T-helper 17 cell (primary cell): Measurements from ENCODE around the gene CDK14. TPM values are rescaled to one million over a fixed set of nuclear protein-coding genes. Genes with fewer than 3 reads are reported as not detected.
"Not testable (repeated sequence)": the region's sequence is repeated elsewhere in the genome, so short reads cannot be mapped to it uniquely, and the experiment has no call there.

Experiments
- ATAC-seq: fragments of 150-1000 bp; cut with Tn5 transposase; 2 replicates; pipeline ENCODE4 v1.10.0; 2021; ENCODE audit warnings: mild to moderate bottlenecking, moderate library complexity
- DNase-seq, 3 donors: peaks; one replicate each; pipeline versions ENCODE4 v3.0.0 to v3.0.0-alpha.2; 2020 to 2021
- H3K9me3 ChIP-seq: one replicate; pipeline ENCODE4 v1.7.0; 2013; ENCODE audit warnings: low read length, mild to moderate bottlenecking; ENCODE audit not compliant: control insufficient read depth, poor library complexity, severe bottlenecking
- H3K27ac Mint-ChIP-seq: one replicate; pipeline ENCODE4 v1.8.0; 2022; ENCODE audit warnings: mild to moderate bottlenecking, moderate library complexity, mixed read lengths
- H3K27me3 Mint-ChIP-seq: one replicate; pipeline ENCODE4 v1.8.0; 2022; ENCODE audit warnings: mixed read lengths
- H3K36me3 Mint-ChIP-seq: one replicate; pipeline ENCODE4 v1.8.0; 2022; ENCODE audit warnings: low read depth, mixed read lengths
- H3K4me1 Mint-ChIP-seq: one replicate; pipeline ENCODE4 v1.8.0; 2022; ENCODE audit warnings: mild to moderate bottlenecking, mixed read lengths
- H3K4me3 Mint-ChIP-seq: one replicate; pipeline ENCODE4 v1.8.0; 2022; ENCODE audit warnings: mild to moderate bottlenecking, moderate library complexity, mixed read lengths
- total RNA-seq, 4 donors: library from RNA in 2 of 4; stranded (reverse) in 2 of 4; gene quantifications; one replicate each; pipeline ENCODE4 v1.2.3 and lab custom pipeline; 2022 to 2026

CDK14 gene
- total RNA-seq, 2 donors from 2014 or later = 1.7 to 4.6 TPM

- H3K27ac Mint-ChIP-seq, ATAC-seq, H3K9me3 ChIP-seq, H3K36me3 Mint-ChIP-seq, H3K4me3 Mint-ChIP-seq, DNase-seq, H3K4me1 Mint-ChIP-seq, H3K27me3 Mint-ChIP-seq: not testable (repeated sequence)
Observed at GRCh38 chr7:90815552-90815951, 219.4 kb downstream of the CDK14 start.

GRCh38 chr7:90816511-90817142 lies 220.5 kb downstream of the CDK14 start:
- no peaks in the 10 kb centered on the region for H3K36me3 Mint-ChIP-seq
- H3K4me3 Mint-ChIP-seq = no peak overlapping the region
- no peaks in the 10 kb centered on the region for H3K27me3 Mint-ChIP-seq
- DNase-seq (no peak), ATAC-seq (no peak)
- no peaks in the 10 kb centered on the region for H3K4me1 Mint-ChIP-seq
- no peak overlapping the region for H3K27ac Mint-ChIP-seq
- H3K9me3 ChIP-seq = no peaks in the 10 kb centered on the region

DNA sequence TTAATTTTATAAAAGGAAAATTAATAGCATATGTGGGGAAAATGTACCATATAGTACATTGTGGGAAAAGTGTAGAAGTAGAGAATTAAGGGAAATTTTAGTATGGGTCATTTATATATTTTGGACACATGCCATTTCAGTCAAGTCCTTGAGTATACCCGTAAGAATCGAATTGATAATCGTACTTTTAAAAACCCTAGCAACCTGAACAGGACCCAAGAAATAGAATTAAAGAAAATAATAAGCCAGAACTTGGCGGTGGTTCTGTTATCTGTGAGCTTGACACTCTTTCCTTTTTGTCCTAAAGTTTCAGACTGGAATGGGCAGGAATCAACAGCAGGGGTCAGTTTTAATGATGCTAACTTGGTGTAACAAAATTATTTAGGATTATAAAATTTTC lies 221.0 kb downstream of the CDK14 start:
- H3K4me1 Mint-ChIP-seq = no peaks in the 10 kb centered on the region
- H3K4me3 Mint-ChIP-seq = no peak overlapping the region
- peaks cover 3% of the 10 kb centered on the region for H3K9me3 ChIP-seq
- DNase-seq = no peak
- no peak for ATAC-seq
- no peak overlapping the region for H3K27ac Mint-ChIP-seq
- no peaks in the 10 kb centered on the region for H3K36me3 Mint-ChIP-seq
- no peaks in the 10 kb centered on the region for H3K27me3 Mint-ChIP-seq

DNA sequence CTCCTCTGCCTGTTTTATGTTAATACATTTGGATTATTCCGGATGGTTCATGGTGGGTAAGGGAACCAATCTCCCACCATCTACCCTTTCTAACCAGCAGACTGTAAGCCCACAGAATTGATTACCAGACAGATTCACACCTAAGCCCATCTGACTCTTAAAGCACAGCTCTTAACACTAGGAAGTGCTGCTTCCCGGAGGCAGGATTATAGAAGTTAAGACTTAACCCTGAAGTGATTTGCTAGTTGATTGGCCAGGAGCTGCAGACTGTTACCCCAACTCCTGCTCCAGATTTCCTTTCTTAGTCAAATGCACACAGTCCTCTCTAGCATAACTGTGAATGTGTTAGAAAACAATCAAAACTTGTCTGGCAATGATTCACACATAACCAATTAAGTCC lies 221.7 kb downstream of the CDK14 start:
- Mint-ChIP-seq H3K27me3 (no peaks in the 10 kb centered on the region), H3K27ac (no peak overlapping the region), H3K4me3 (no peak overlapping the region), H3K4me1 (no peaks in the 10 kb centered on the region), H3K36me3 (no peaks in the 10 kb centered on the region)
- ATAC-seq (no peak), DNase-seq (no peak)
- peaks cover 4% of the 10 kb centered on the region for H3K9me3 ChIP-seq

DNA sequence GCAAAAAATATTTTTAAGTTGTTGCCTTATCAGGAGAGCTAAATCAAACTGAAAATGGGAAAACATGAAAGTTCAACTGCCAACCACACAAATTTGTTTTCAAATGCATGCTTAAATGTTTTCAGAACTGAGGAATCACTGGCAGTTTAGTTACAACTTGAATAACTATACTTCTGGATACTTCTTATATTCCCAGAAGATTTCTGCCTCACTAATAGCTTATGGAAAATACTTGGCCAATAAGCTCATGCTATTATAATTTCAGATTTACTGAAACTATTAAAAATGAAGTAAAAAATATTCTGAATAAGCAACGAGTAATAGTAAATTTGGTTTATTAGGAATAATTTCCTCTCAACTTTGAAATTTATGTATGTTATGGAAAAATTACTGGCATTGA lies 222.2 kb downstream of the CDK14 start:
- H3K9me3 ChIP-seq = peaks cover 4% of the 10 kb centered on the region
- H3K36me3 Mint-ChIP-seq = no peaks in the 10 kb centered on the region

GRCh38 chr7:90821961-90822620 lies 226.0 kb downstream of the CDK14 start:
- no peaks in the 10 kb centered on the region for H3K27me3 Mint-ChIP-seq
- no peak overlapping the region for H3K4me3 Mint-ChIP-seq
- H3K27ac Mint-ChIP-seq = no peak overlapping the region
- no peaks in the 10 kb centered on the region for H3K4me1 Mint-ChIP-seq
- H3K36me3 Mint-ChIP-seq = no peaks in the 10 kb centered on the region
- DNase-seq (no peak), ATAC-seq (no peak)
- peaks cover 4% of the 10 kb centered on the region for H3K9me3 ChIP-seq

More for the DNA sequence above, 222.2 kb downstream of the CDK14 start:
- no peak overlapping the region for H3K27ac Mint-ChIP-seq
- no peaks in the 10 kb centered on the region for H3K27me3 Mint-ChIP-seq
- ATAC-seq = no peak
- no peaks in the 10 kb centered on the region for H3K4me1 Mint-ChIP-seq
- H3K4me3 Mint-ChIP-seq = no peak overlapping the region
- DNase-seq = no peak

- ATAC-seq (no peak), DNase-seq (no peak)
- Mint-ChIP-seq H3K4me3 (no peak overlapping the region), H3K4me1 (no peaks in the 10 kb centered on the region), H3K27me3 (no peaks in the 10 kb centered on the region), H3K27ac (no peak overlapping the region), H3K36me3 (no peaks in the 10 kb centered on the region)
- H3K9me3 ChIP-seq = peaks cover 4% of the 10 kb centered on the region
Observed at GRCh38 chr7:90824386-90825307, 228.5 kb downstream of the CDK14 start.

GRCh38 chr7:90825779-90826178 lies 229.7 kb downstream of the CDK14 start:
- ATAC-seq (no peak), DNase-seq (no peak)
- Mint-ChIP-seq H3K27me3 (no peaks in the 10 kb centered on the region), H3K4me3 (no peak overlapping the region), H3K36me3 (no peaks in the 10 kb centered on the region), H3K4me1 (no peaks in the 10 kb centered on the region), H3K27ac (no peak overlapping the region)
- peaks cover 4% of the 10 kb centered on the region for H3K9me3 ChIP-seq

DNA sequence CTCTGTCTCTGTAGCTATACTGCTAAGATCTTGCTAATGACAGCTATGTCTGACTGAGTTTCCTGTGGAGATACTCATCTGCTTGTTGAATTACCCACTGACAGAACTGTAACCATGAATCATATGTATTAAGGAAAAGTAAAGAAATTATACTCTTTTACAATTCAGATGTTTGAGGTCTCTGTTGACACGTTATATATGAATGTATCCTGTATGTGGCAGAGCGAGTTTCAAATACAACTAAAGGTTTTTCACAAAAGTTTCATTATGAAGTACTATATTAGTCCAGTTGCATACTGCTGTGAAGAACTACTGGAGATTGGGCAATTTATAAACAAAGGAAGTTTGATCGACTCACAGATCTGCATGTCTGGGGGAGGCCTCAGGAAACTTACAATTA lies 232.5 kb downstream of the CDK14 start:
- no peaks in the 10 kb centered on the region for H3K9me3 ChIP-seq
- Mint-ChIP-seq H3K4me1 (no peaks in the 10 kb centered on the region), H3K27ac (no peak overlapping the region), H3K36me3 (no peaks in the 10 kb centered on the region), H3K4me3 (no peak overlapping the region), H3K27me3 (no peaks in the 10 kb centered on the region)
- DNase-seq (no peak), ATAC-seq (no peak)

- Mint-ChIP-seq H3K4me1 (no peaks in the 10 kb centered on the region), H3K4me3 (no peak overlapping the region), H3K36me3 (no peaks in the 10 kb centered on the region), H3K27ac (no peak overlapping the region), H3K27me3 (no peaks in the 10 kb centered on the region)
- ATAC-seq (no peak), DNase-seq (no peak)
- H3K9me3 ChIP-seq = no peaks in the 10 kb centered on the region
Observed at GRCh38 chr7:90830308-90830707, 234.2 kb downstream of the CDK14 start.

- Mint-ChIP-seq H3K27ac (no peak overlapping the region), H3K36me3 (no peaks in the 10 kb centered on the region), H3K27me3 (no peaks in the 10 kb centered on the region), H3K4me3 (no peak overlapping the region), H3K4me1 (no peaks in the 10 kb centered on the region)
- ATAC-seq = no peak
- DNase-seq = no peak
- H3K9me3 ChIP-seq = no peaks in the 10 kb centered on the region
Observed at GRCh38 chr7:90832726-90833125, 236.6 kb downstream of the CDK14 start.

DNA sequence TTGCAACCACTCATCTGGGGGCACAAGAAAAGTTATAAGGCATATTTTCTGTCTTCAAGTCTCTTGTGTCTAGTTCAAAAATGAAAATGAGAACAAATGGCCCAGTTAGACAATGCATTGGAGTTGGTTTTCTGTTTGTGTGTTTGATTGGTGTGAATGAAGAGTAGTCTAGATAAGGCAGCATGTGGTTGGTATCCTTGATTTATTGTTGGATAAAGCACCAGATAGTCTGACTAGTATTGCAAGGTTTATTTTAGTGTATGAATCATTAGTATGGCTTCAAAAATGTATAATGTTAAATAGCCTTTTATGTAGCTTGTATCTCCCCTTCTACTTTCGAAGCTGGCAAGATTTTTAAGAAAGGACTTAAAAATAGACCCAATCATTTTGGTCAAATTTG lies 237.3 kb downstream of the CDK14 start:
- DNase-seq = no peak
- no peaks in the 10 kb centered on the region for H3K4me1 Mint-ChIP-seq
- H3K9me3 ChIP-seq = no peaks in the 10 kb centered on the region
- no peak overlapping the region for H3K27ac Mint-ChIP-seq
- no peaks in the 10 kb centered on the region for H3K27me3 Mint-ChIP-seq
- H3K36me3 Mint-ChIP-seq = no peaks in the 10 kb centered on the region
- no peak overlapping the region for H3K4me3 Mint-ChIP-seq
- ATAC-seq = no peak

DNA sequence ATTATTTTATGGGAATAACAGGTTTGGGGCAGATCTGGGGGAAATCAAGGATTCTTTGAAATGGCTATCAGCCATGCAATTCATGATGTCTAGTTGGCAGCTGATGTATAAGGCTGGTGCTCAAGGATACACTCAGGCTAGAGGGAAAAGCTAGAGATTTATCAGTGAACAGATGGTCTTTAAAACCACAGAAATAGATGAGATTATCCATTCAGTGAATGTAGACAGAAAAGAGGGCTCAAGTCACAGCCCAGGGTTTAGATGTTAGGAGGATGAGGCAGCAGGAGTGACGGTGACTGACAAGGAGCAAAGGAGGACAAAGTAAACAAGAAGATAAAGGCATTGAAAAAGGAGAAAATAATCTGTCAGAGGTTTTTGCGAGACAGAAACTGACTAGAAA lies 238.7 kb downstream of the CDK14 start:
- no peaks in the 10 kb centered on the region for H3K9me3 ChIP-seq
- Mint-ChIP-seq H3K4me1 (no peaks in the 10 kb centered on the region), H3K27ac (no peak overlapping the region), H3K36me3 (no peaks in the 10 kb centered on the region), H3K27me3 (no peaks in the 10 kb centered on the region), H3K4me3 (no peak overlapping the region)
- DNase-seq (no peak), ATAC-seq (no peak)
